Measurements from ENCODE around the gene GDF15.

GDF15 gene

DNA sequence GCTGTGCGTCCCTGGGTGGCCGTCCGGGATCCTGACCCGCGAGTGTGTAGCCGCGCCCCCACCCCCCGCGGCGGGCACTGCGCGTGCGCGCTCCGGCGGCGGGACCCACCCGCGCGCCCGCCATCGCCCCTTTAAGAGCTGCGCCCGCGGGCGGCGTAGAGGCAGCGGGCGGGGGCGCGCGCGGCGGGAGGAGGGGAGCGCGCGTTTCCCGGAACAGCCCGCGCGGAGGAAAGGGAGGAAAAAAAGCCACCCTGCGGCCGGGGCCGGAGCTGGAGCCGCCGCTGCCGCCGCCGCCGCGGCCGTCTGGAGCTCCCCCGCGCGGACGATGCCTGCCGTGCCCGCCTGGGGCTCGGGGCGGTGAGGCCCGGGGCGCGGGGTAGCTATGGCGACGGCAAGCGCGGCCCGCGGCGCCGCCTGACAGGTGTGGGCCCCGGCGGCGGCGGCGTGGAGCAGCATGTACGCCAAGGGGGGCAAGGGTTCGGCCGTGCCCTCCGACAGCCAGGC lies 33.3 kb downstream of the GDF15 start, which contains the start of gene SSBP4:
Gene SSBP4 (plus strand): TSS at position 204 of the 504 bp plus-strand sequence. CDS start 251 bp downstream, at position 455.
- no peaks in the 10 kb centered on the region for H3K27me3 Mint-ChIP-seq
- H3K9me3 Mint-ChIP-seq, result no peaks in the 10 kb centered on the region
- H3K36me3 Mint-ChIP-seq (ENCODE audit: insufficient read depth), result peaks cover 28% of the 10 kb centered on the region
- peak in 1 of 2 donors; percentile 56 for DNase-seq (ENCODE audit: low spot score in 2 of 2)
- ATAC-seq (replicated peaks; ENCODE audit: extremely low read depth, poor library complexity, severe bottlenecking), result peak; percentile 49
- H3K27ac Mint-ChIP-seq (ENCODE audit: low read depth), result peak within 1 kb of the TSS; percentile 94
- peaks cover 77% of the 10 kb centered on the region for H3K4me1 Mint-ChIP-seq
- H3K4me3 Mint-ChIP-seq, result peak within 1 kb of the TSS; percentile 83

DNA sequence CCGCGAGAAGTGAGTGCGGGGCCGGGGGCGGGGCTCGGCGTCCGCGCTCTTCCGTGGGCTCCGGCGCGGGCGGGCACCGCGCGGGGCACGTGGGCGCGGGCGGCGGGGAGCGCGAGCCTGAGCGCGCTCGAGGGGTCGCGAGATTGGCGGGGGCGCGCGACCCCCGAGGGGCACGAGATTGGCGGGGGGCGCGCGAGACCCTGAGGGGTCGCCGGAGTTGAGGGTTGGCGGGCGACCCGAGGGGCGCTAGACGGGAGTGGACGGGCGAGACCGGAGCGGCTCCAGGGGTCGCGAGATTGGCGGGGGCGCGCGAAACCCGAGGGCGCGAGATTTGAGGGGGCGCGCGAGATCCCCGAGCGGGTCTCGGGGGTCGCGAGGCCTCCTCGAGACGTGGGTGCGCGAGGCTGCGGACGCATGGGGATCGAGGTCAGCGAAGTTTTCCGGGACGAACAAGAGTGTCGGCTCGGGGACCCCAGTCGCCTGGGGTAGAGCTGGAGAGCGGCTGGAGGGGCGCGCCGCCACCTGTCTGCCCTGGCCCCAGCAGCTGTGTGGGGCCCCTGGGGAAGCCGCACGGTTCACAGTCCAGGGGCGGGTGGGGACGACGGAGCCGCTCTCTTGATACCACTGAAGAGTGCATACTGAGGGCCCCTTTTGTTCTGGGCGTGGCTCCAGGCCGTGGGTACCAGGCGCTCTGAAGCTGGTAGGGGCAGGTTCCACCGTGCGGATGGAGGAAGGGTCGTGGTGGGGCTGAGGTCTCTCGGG lies 33.9 kb downstream of the GDF15 start:
- H3K4me1 Mint-ChIP-seq, result peaks cover 76% of the 10 kb centered on the region
- H3K9me3 Mint-ChIP-seq, result no peaks in the 10 kb centered on the region
- no peak for DNase-seq (ENCODE audit: low spot score in 2 of 2)
- no peaks in the 10 kb centered on the region for H3K27me3 Mint-ChIP-seq
- ATAC-seq (replicated peaks; ENCODE audit: extremely low read depth, poor library complexity, severe bottlenecking), result peak; percentile 38
- H3K27ac Mint-ChIP-seq (ENCODE audit: low read depth), result peak overlapping the region; percentile 85
- H3K4me3 Mint-ChIP-seq, result peak overlapping the region; percentile 83
- H3K36me3 Mint-ChIP-seq (ENCODE audit: insufficient read depth), result peaks cover 28% of the 10 kb centered on the region

DNA sequence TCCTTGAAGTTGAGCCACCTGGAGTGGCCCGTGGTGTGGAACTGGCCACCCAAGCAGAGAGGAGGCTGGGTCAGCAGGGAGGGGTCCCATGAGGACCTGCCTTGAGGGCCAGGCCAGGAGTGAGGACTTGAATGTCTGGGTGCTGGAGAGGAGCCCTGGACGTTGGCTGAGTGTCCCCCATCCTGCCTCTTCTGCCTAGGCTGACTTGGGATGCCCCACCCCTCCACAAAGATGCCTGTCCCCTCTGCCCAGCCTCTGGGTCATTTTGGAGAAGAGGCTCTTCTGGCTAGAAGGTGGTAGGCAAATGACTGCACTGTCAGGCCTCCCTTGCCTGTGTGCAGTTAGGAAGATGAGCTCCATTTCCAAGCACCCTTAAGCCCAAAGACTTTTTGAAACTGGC lies 35.0 kb downstream of the GDF15 start:
- H3K36me3 Mint-ChIP-seq (ENCODE audit: insufficient read depth), result peaks cover 30% of the 10 kb centered on the region
- no peak for DNase-seq (ENCODE audit: low spot score in 2 of 2)
- no peaks in the 10 kb centered on the region for H3K27me3 Mint-ChIP-seq
- peak overlapping the region; percentile 83 for H3K4me3 Mint-ChIP-seq
- H3K9me3 Mint-ChIP-seq, result no peaks in the 10 kb centered on the region
- no peak for ATAC-seq (replicated peaks; ENCODE audit: extremely low read depth, poor library complexity, severe bottlenecking)
- H3K27ac Mint-ChIP-seq (ENCODE audit: low read depth), result peak overlapping the region; percentile 85
- H3K4me1 Mint-ChIP-seq, result peaks cover 84% of the 10 kb centered on the region

DNA sequence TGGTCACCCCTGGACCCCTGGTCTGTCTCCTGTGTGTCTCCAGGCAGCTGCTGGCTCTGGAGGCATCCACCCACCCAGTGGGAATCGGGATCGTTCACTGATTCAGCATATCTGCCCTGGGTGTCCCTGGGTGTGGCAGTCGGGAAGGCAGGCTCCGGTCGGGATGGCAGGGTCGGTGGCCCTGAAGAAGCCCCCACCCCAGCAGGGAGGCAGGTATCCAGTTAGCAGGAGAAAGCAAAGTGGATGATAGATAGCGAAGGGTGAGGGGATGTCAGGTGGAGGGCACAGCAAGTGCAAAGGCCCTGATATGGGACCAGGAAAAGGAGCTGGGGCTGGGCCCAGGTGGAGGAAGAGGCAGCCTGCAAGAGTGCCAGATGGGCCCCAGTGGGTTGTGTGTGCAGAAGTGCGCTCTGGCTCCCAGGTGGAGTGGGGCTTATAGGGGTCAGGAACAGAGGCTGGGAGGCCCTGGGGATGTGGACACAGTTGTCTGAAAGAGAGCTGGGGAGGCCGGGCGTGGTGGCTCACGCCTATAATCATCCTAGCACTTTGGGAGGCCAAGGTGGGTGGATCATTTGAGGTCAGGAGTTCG lies 35.5 kb downstream of the GDF15 start:
- H3K4me1 Mint-ChIP-seq, result peaks cover 83% of the 10 kb centered on the region
- ATAC-seq (replicated peaks; ENCODE audit: extremely low read depth, poor library complexity, severe bottlenecking), result no peak
- H3K36me3 Mint-ChIP-seq (ENCODE audit: insufficient read depth), result peaks cover 35% of the 10 kb centered on the region
- no peaks in the 10 kb centered on the region for H3K9me3 Mint-ChIP-seq
- H3K27ac Mint-ChIP-seq (ENCODE audit: low read depth), result peak overlapping the region; percentile 85
- H3K27me3 Mint-ChIP-seq, result no peaks in the 10 kb centered on the region
- no peak for DNase-seq (ENCODE audit: low spot score in 2 of 2)
- peak overlapping the region; percentile 83 for H3K4me3 Mint-ChIP-seq

DNA sequence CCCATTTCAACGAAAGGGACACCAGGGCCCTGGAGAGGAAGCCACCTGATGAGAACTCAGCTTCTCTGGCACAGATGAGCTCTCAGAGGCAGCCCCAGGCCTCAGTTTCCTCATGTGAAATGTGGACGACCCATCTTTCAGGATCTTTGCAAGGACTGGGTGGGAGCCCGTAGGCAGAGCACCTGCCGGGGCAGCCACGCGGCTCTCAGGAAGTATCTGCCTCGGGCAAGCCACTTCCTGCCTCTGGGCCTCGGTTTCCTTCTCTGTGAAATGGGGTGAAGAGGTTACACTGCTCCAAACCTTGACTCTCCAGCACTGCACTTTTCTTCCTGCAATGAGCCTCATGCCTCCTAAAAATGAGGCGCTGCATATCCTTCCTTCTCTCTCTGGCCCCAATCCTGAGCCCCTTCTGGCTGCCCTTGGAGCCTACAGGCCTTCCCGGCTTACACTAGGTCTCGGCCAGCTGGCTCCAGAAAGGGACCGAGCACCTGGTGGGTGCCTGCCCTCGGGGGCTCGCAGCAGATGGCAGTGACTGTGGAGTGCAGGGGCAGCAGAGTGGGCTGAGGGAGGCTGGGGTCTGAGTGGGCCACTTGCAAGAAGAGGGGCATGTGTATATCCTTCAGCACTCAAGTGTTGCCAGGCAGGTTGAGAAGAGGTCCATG lies 36.7 kb downstream of the GDF15 start:
- H3K4me3 Mint-ChIP-seq, result peak overlapping the region; percentile 83
- H3K27me3 Mint-ChIP-seq, result no peaks in the 10 kb centered on the region
- no peaks in the 10 kb centered on the region for H3K9me3 Mint-ChIP-seq
- H3K27ac Mint-ChIP-seq (ENCODE audit: low read depth), result peak overlapping the region; percentile 85
- peaks cover 33% of the 10 kb centered on the region for H3K36me3 Mint-ChIP-seq (ENCODE audit: insufficient read depth)
- DNase-seq (ENCODE audit: low spot score in 2 of 2), result no peak
- H3K4me1 Mint-ChIP-seq, result peaks cover 74% of the 10 kb centered on the region
- ATAC-seq (replicated peaks; ENCODE audit: extremely low read depth, poor library complexity, severe bottlenecking), result peak; percentile 17

DNA sequence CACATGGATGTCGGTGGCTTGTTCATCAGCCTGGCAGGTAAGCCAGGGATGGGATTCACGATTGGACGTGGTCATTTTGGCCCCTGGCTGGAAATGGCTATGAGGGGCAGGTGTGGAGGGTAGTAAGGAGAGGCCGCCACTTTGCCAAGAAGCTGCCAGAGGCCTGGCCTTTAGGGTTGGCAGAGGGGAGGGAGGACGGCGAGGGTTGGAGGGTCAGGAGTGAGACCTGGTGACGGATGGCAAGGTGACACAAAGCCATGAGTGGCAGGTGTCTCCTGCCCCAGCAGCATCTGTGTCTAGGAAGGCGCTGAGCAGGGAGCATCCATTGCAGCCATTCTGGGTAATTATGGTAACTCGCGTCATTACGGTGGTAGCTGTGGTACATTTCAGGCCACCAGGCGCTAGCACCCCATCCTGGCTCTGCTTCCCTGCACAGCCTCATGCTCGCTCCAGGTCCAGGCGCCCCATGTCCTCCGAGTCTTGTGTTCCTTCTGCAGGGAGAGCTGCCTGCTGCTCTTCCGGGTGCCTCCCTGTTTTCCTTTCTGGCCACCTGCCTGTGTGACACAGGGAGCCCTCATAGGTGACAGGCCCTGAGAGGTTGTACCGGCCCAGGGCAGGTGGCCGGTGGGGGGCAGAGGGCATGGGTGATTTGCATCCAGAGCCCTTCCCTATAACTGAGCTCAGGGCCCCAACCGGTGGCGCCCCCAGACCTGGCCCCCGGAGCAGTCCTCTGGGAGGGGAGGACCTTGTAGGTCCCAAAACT lies 37.5 kb downstream of the GDF15 start:
- Mint-ChIP-seq H3K4me3 (peak overlapping the region; percentile 83), H3K4me1 (peaks cover 67% of the 10 kb centered on the region), H3K36me3 (ENCODE audit: insufficient read depth) (peaks cover 28% of the 10 kb centered on the region), H3K9me3 (no peaks in the 10 kb centered on the region), H3K27ac (ENCODE audit: low read depth) (peak overlapping the region; percentile 85), H3K27me3 (no peaks in the 10 kb centered on the region)
- DNase-seq (ENCODE audit: low spot score in 2 of 2) (no peak), ATAC-seq (replicated peaks; ENCODE audit: extremely low read depth, poor library complexity, severe bottlenecking) (no peak)

DNA sequence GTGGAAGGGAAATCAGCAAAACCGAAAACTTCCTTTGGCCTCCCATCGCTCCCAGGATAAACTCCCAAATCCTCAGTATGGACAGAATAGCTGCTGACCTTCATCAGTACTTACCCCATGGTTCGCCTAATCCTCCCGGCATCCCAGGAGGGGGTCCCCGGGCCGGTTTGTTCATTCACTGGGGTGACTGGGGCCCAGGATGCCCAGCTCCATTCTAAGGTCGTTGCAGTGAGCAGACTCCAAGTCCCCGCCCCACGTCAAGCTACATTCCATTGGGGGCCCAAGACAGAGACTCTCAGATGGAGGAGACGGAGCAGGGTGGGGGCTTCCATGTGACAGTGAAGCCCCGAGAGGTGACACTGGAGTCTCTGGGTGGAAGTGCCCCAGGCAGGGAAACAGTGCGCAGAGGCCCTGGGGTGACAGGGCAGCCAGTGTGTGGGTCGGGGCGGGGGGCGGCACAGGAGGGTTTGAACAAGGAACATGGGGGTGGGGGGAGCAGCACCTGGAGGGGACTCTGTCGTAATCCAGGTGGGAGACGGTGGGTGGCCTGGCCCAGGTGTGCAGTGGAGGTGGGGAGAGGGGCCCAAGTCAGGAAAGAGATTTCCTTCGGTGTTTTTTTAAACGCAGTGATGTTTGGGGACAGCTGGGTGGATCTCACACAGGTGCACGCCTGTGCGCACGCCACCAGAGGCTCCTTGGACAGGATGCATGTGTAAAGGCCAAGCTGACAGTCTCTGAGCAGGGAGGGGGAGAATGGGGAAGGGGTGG lies 38.3 kb downstream of the GDF15 start:
- H3K27me3 Mint-ChIP-seq, result no peaks in the 10 kb centered on the region
- H3K4me3 Mint-ChIP-seq, result peak overlapping the region; percentile 83
- no peak for ATAC-seq (replicated peaks; ENCODE audit: extremely low read depth, poor library complexity, severe bottlenecking)

DNA sequence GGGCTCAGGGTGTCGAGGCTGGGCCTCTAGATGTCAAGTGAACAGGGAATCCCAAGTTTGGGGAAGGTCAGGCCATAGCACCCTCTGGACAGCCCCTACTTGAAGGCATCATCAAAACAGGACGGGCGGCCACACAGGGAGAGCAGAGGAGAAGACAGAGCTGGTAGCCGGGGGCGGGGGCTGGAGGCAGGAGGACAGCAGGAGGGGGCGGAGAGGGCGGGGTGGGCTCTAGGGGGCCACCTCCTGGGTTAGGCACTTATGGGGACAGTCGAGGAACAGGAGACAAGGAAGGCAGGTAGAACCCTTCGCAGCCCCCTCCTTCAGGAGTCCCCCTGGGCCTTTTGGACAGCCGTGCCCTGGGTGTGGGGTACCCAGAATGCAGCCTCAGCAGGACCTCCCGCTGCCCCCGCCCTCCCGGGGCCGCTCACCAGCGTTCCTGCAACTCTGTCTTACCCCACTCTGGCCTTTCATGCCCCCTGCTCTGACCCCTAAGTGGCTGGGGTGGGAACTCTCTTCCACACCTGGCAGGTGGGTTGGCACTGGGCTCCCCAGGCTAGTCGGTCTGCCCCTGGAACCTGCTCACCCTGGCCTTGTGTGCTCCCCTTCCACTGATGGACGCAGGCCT lies 39.0 kb downstream of the GDF15 start:
- Mint-ChIP-seq H3K4me1 (peaks cover 60% of the 10 kb centered on the region), H3K4me3 (no peak overlapping the region), H3K36me3 (ENCODE audit: insufficient read depth) (peaks cover 24% of the 10 kb centered on the region), H3K27me3 (no peaks in the 10 kb centered on the region), H3K27ac (ENCODE audit: low read depth) (peak overlapping the region; percentile 85), H3K9me3 (no peaks in the 10 kb centered on the region)
- ATAC-seq (replicated peaks; ENCODE audit: extremely low read depth, poor library complexity, severe bottlenecking) (no peak), DNase-seq (ENCODE audit: low spot score in 2 of 2) (no peak)

More for the DNA sequence above, 38.3 kb downstream of the GDF15 start:
- DNase-seq (ENCODE audit: low spot score in 2 of 2), result no peak
- Mint-ChIP-seq H3K9me3 (no peaks in the 10 kb centered on the region), H3K27ac (ENCODE audit: low read depth) (peak overlapping the region; percentile 85), H3K4me1 (peaks cover 61% of the 10 kb centered on the region), H3K36me3 (ENCODE audit: insufficient read depth) (peaks cover 24% of the 10 kb centered on the region)

DNA sequence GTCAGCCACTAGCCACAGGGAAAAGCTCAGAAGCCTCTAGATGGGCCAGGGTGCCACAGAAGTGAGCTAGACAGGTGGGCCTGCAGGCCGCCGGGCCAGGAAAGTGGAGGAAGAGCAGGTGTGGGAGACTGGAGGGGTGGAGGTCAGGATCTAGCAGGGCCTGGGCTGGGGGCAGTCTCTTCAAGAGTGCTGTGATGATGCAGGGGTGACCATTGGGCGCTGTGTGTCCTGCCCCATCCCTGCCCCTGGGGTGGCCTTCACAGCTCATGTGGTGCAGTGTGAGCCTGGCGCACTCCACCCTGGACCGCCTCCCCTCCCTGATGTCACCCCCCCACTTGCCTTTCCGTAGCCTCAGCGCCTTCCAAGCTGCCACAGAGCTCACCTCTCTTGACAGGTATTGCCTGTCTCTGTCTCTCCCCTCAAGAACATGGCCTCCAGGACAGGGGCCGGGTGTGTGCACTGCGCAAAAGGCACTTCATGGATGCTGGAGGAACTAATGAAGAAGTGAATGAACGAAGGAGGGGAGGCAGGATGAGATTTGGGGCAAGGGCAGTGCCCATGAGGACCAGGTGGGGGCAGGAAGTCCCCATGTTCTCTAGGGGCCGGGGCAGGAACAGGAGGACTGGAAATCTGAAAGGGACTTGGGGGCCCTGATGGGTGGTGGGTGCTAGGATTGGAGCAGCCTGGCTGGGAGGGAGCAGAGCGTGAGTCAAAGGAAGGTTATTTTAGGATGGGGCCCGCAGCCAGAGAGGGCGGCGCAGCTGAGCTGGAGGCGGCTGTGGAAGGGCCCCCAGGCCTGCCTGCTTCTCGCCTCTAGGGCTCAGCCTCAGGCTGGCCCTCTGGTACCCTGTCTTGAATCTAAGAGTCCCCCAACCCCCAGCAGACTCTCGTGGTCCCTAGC lies 39.8 kb downstream of the GDF15 start:
- DNase-seq (ENCODE audit: low spot score in 2 of 2) (no peak), ATAC-seq (replicated peaks; ENCODE audit: extremely low read depth, poor library complexity, severe bottlenecking) (no peak)
- no peaks in the 10 kb centered on the region for H3K27me3 Mint-ChIP-seq
- no peaks in the 10 kb centered on the region for H3K9me3 Mint-ChIP-seq
- peaks cover 21% of the 10 kb centered on the region for H3K36me3 Mint-ChIP-seq (ENCODE audit: insufficient read depth)
- peaks cover 52% of the 10 kb centered on the region for H3K4me1 Mint-ChIP-seq
- peak overlapping the region; percentile 16 for H3K4me3 Mint-ChIP-seq
- H3K27ac Mint-ChIP-seq (ENCODE audit: low read depth), result peak overlapping the region; percentile 85

DNA sequence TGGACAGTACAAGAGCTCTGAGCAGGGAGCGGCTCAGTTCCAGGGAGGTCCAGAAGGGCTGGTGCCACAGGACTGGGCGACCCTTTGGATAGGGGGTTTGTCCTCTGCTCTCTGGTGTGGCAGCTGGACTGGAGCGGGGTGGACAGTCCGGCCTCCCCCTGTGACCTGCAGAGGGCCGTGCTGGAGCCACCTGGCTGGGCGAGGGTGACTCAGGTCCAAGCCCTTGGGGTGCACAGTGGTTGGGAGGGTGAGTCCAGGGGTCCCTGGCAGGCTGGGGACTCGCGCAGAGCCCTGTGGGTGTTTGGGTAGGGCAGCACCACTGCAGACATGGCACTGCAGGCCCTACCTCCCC lies 40.4 kb downstream of the GDF15 start:
- DNase-seq (ENCODE audit: low spot score in 2 of 2), result no peak
- no peaks in the 10 kb centered on the region for H3K27me3 Mint-ChIP-seq
- no peak overlapping the region for H3K4me3 Mint-ChIP-seq
- peaks cover 46% of the 10 kb centered on the region for H3K4me1 Mint-ChIP-seq
- H3K9me3 Mint-ChIP-seq, result no peaks in the 10 kb centered on the region
- H3K27ac Mint-ChIP-seq (ENCODE audit: low read depth), result peak overlapping the region; percentile 85
- H3K36me3 Mint-ChIP-seq (ENCODE audit: insufficient read depth), result peaks cover 22% of the 10 kb centered on the region
- ATAC-seq (replicated peaks; ENCODE audit: extremely low read depth, poor library complexity, severe bottlenecking), result no peak
